Mucosa of descending colon (tissue), 3 donors: ENCODE data around the gene HSD11B2. TPM values are rescaled to one million over a fixed set of nuclear protein-coding genes. Genes with fewer than 3 reads are reported as not detected.

Experiments
- ATAC-seq: fragments of 200-7000 bp; cut with Tn5 transposase; one replicate; pipeline ENCODE4 v1.9.1; 2020; ENCODE audit warnings: mild to moderate bottlenecking, moderate library complexity
- DNase-seq, 3 donors: peaks; one replicate each; pipeline ENCODE4 v3.0.0-alpha.2; 2020
- H3K36me3 ChIP-seq: fragments of 200-600 bp; one replicate; pipeline ENCODE4 v1.8.0; 2021; ENCODE audit warnings: low read depth, mild to moderate bottlenecking
- H3K4me1 ChIP-seq: fragments of 200-600 bp; one replicate; pipeline ENCODE4 v1.8.0; 2021; ENCODE audit warnings: low read depth, mild to moderate bottlenecking
- H3K4me3 ChIP-seq: fragments of 200-600 bp; one replicate; pipeline ENCODE4 v1.8.0; 2021; ENCODE audit warnings: mild to moderate bottlenecking
- H3K9me3 ChIP-seq: fragments of 200-600 bp; one replicate; pipeline ENCODE4 v1.8.0; 2021; ENCODE audit warnings: mild to moderate bottlenecking
- intact Hi-C, 2 donors: fragments of 100-400 bp; cut with DNase I in 1 of 2; cut with micrococcal nuclease in 1 of 2; formaldehyde crosslinking; loops; one replicate each; pipeline versions ENCODE4 v1.11.0 to v1.11.1; 2022; cut with DNase I, micrococcal nuclease
- total RNA-seq, 3 donors: library from RNA; stranded (reverse); fragmentation: NEBNext Ultra II Directional in 2 of 3; extraction: Animal tissue kit (Norgen Biotek cat#: 25700) in 2 of 3; gene quantifications; one replicate each; pipeline versions ENCODE4 v1.2.1 to v1.2.4, GENCODE V29; 2021 to 2023
- TF ChIP-seq, protein P1 (sequence below): fragments of 200-600 bp; IDR thresholded peaks from one replicate; pipeline ENCODE4 v1.8.0; 2022; ENCODE audit warnings: antibody characterized with exemption, mild to moderate bottlenecking
- donor health status: DM: no; HTN: no; CAD: no; lungs with moderate emphysema.
- donor health status: DM: no; HTN: no; CAD: no.
- donor health status: DM: no; HTN: yes; CAD: no.

Gene HSD11B2
- total RNA-seq, 3 donors from 2014 or later = 322 to 765 (median 646) TPM

GRCh38 chr16:67430504-67430976 lies 381 bp upstream of the HSD11B2 start:
- DNase-seq = peak; percentile 84 to 88 (median 86)
- Histone ChIP-seq H3K4me3 (peak overlapping the region; percentile 63), H3K4me1 (peaks cover 15% of the 10 kb centered on the region), H3K9me3 (no peaks in the 10 kb centered on the region), H3K36me3 (no peaks in the 10 kb centered on the region)
- peak; percentile 59 for ATAC-seq
- TF ChIP-seq, protein P1, sequence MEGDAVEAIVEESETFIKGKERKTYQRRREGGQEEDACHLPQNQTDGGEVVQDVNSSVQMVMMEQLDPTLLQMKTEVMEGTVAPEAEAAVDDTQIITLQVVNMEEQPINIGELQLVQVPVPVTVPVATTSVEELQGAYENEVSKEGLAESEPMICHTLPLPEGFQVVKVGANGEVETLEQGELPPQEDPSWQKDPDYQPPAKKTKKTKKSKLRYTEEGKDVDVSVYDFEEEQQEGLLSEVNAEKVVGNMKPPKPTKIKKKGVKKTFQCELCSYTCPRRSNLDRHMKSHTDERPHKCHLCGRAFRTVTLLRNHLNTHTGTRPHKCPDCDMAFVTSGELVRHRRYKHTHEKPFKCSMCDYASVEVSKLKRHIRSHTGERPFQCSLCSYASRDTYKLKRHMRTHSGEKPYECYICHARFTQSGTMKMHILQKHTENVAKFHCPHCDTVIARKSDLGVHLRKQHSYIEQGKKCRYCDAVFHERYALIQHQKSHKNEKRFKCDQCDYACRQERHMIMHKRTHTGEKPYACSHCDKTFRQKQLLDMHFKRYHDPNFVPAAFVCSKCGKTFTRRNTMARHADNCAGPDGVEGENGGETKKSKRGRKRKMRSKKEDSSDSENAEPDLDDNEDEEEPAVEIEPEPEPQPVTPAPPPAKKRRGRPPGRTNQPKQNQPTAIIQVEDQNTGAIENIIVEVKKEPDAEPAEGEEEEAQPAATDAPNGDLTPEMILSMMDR = no peak
- intact Hi-C loops = no loop called here

DNA sequence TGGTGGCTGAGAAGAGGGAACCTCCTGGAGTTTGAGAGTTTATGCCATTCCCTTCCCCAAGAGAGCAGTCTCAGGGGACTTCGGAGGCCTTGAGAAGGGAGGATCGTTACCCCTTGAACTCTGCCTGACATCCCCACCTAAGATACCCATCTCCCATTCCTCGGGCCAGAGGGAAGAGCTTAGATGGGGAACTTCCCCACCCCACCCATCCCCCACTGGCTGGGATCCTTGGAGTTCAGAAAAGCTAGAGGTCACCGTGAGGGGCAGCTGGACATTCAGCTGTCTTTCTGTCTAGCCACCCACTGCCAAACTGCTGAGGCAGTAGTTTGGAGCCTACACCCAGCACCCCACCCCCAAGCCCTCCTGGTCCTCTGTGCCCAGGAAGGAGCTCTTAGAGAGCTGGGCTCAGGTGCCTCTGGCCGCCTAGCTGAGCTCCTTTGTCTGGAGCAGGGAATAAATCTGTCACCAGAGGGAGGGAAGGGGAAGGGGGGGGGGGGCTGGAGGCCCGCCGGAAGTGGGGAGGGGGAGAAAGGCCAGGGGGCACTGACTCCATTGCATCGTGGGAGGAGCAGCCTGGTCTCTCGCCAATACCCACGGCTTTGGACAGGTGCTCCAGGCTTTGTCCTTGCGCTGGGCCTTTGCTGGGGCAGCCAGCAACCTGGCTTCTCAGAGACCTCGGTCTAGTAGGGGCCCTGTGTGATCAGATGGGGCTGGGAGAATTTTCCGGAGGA lies 1.0 kb downstream of the HSD11B2 start:
- DNase-seq (peak in 2 of 3 donors; percentile 50 to 62), ATAC-seq (no peak)
- no peaks in the 10 kb centered on the region for H3K9me3 ChIP-seq
- intact Hi-C loops = no loop called here
- peaks cover 15% of the 10 kb centered on the region for H3K4me1 ChIP-seq
- H3K4me3 ChIP-seq = peak overlapping the region; percentile 63
- no peaks in the 10 kb centered on the region for H3K36me3 ChIP-seq
- TF ChIP-seq, protein P1 = no peak

GRCh38 chr16:67432506-67432890 lies 1.6 kb downstream of the HSD11B2 start:
- Histone ChIP-seq H3K36me3 (no peaks in the 10 kb centered on the region), H3K4me1 (peaks cover 15% of the 10 kb centered on the region), H3K4me3 (peak overlapping the region; percentile 63), H3K9me3 (no peaks in the 10 kb centered on the region)
- TF ChIP-seq, protein P1 = no peak
- intact Hi-C loops = no loop called here
- ATAC-seq (no peak), DNase-seq (peak in 1 of 3 donors; percentile 55)

GRCh38 chr16:67433131-67433719 lies 2.3 kb downstream of the HSD11B2 start:
- Histone ChIP-seq H3K4me3 (no peak overlapping the region), H3K4me1 (peaks cover 11% of the 10 kb centered on the region), H3K9me3 (no peaks in the 10 kb centered on the region), H3K36me3 (no peaks in the 10 kb centered on the region)
- intact Hi-C loops = no loop called here
- TF ChIP-seq, protein P1 = no peak
- ATAC-seq = no peak
- DNase-seq = no peak

DNA sequence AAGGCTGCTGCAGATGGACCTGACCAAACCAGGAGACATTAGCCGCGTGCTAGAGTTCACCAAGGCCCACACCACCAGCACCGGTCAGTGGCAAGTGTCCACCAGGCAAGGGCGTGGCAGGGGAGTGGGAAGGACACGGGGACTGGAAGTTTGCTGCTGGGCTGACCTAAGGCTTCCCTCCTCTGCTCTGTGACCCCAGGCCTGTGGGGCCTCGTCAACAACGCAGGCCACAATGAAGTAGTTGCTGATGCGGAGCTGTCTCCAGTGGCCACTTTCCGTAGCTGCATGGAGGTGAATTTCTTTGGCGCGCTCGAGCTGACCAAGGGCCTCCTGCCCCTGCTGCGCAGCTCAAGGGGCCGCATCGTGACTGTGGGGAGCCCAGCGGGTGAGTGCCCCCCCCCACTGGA lies 4.8 kb downstream of the HSD11B2 start:
- no peak for ATAC-seq
- Histone ChIP-seq H3K36me3 (no peaks in the 10 kb centered on the region), H3K9me3 (no peaks in the 10 kb centered on the region), H3K4me3 (no peak overlapping the region), H3K4me1 (peaks cover 8% of the 10 kb centered on the region)
- intact Hi-C loops = no loop called here
- peak in 2 of 3 donors; percentile 32 for DNase-seq
- TF ChIP-seq, protein P1 = no peak
